ENCODE results near the gene ZMIZ1.
A peak's percentile ranks its signal among the peaks of the same experiment; 100 is the strongest.

The ZMIZ1 gene

DNA sequence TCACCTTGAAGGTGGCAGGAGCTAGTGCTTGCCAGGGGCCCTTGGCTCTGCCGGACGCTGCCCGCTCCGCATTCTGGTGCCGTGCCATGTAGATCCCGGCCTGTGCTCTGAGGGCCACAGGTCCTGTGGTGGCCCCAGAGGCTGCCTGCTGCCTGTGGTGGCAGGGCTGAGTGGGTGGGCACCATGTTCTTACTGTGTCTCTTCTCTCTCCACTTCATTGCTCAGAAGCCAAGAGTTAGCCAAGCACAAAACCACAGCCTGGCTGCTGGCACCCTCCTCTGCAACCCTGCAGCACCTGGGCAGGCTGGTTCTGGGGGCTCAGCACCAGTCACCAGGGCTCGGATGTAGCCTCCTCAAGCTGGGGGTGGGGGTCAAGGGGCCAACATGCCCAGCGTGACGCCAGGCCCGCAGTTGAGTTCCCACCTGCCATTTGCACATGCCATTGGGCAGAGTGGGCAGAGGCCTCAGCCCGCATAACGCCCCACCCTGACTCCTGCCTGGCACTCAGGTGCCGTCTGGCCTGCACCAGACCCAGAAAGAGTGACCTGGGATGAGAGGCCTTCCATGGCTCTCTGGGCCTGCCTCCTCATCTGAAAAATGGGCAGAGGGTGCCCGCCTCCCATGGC lies 16.3 kb downstream of the ZMIZ1 start:
- no peak for TF ChIP-seq JUND (IDR thresholded peaks at IDR 0.05; ENCODE audit: low read depth)
- in situ Hi-C loops (cut with HindIII; ENCODE audit: low pct_unique_long_range_greater_than_20kb, low sequenced_read_pairs), result no loop called here
- DNase-seq (ENCODE audit: low read depth in 1 of 2, low spot score in 1 of 2), result no peak

DNA sequence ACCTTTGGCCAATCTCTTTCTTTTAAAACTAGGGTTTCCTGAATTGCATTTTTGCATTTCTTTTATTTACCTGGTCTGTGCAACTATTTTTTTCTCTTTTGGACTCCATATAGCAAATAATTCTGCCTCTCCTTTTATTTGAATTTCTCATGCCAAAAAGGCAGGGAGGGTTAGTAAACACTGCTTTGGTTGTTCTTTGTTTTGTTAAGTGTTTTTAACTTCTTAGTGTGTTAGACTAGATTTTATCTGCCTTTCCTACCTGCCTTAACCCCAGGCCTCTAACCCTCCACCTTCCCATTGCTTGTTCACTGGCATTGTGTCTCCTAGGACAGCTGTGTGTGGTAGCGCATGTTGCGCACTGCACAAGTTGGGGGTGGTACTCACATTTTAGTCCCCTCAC lies 18.1 kb downstream of the ZMIZ1 start:
- peak in 1 of 2 experiments; percentile 89 for DNase-seq (ENCODE audit: low read depth in 1 of 2, low spot score in 1 of 2)
- in situ Hi-C loops (cut with HindIII; ENCODE audit: low pct_unique_long_range_greater_than_20kb, low sequenced_read_pairs), result no loop called here
- TF ChIP-seq JUND (IDR thresholded peaks at IDR 0.05; ENCODE audit: low read depth), result no peak

DNA sequence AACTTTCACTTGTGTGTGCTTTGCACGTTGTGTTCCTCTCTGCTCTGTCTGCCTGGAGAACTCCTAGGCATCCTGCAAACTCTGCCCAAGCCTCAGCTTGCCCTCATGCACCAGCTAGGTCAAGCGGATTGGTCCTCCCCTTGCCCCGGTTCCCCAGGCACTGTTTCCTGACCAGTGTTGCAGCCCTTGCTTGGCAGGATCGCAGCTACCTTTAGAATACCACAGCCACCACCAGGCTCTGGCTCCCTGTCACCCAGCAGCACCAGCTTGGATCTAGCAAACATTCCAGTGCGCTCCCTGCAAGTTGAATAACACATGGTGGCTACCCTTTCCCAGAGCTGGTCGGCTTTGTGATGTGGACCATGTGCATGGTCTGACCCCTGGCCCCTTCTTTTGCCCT lies 19.0 kb downstream of the ZMIZ1 start:
- peak; percentile 74 to 88 for DNase-seq (ENCODE audit: low read depth in 1 of 2, low spot score in 1 of 2)
- in situ Hi-C loops (cut with HindIII; ENCODE audit: low pct_unique_long_range_greater_than_20kb, low sequenced_read_pairs), result no loop called here

DNA sequence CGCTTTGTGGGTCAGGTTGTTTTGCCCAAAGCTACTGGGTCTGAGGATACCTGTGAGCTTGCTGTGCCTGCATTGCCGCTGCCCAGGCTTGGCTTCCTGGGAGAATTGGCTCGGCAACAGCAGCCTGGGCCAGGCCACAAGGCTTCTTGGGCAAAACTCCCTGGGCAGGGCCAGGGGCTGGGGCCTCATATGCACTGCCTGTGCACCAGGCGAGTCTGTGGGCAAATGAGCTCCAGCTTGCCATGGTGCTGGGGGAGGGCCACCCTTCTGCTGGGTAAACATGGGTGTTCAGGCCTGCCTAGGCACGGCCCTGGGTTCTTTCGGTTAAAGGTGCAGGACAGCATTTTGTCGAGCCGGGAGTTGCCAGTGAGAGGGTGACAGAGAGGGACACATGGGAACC lies 19.4 kb downstream of the ZMIZ1 start:
- in situ Hi-C loops (cut with HindIII; ENCODE audit: low pct_unique_long_range_greater_than_20kb, low sequenced_read_pairs), result no loop called here
- DNase-seq (ENCODE audit: low read depth in 1 of 2, low spot score in 1 of 2), result peak; percentile 83 to 94
- TF ChIP-seq JUND (IDR thresholded peaks at IDR 0.05; ENCODE audit: low read depth), result no peak

More for the DNA sequence above, 19.0 kb downstream of the ZMIZ1 start:
- TF ChIP-seq JUND (IDR thresholded peaks at IDR 0.05; ENCODE audit: low read depth), result no peak

DNA sequence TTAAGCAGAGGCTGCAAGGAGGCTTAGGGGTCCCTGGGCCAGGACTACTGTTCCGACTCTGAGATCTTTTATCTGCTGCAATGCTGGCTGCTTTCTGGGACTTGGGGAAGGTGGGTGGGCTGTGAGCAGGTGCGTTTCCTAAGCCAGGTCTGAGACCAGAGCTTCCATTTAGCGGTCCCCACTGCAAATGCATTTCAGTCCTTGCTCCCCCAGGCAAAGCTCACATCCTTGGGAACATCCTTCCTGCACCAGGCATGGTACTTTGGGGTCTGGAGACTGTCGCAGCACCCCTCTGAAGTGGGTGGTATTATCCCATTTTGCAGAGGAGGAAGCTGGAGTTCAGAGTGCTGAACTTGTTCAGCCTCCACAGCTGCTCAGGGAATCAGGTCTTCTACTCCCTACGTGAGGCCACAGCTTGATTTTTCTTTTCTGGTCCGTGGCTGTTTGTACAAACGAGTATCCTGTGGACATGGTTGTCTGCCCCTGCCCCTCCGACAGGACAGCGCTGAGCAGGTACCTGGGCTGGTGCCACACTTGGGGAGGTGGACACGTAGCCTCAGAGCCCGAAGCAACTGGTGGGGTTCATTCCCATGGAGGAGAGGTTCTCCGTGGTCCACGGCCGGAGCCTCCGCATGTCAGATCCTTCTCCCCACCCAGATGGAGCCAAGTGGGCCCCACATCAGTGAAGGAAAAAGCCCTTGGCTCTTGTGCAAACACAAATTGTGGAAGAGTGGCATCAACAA lies 20.0 kb downstream of the ZMIZ1 start:
- no peak for TF ChIP-seq JUND (IDR thresholded peaks at IDR 0.05; ENCODE audit: low read depth)
- no peak for DNase-seq (ENCODE audit: low read depth in 1 of 2, low spot score in 1 of 2)
- in situ Hi-C loops (cut with HindIII; ENCODE audit: low pct_unique_long_range_greater_than_20kb, low sequenced_read_pairs), result no loop called here

DNA sequence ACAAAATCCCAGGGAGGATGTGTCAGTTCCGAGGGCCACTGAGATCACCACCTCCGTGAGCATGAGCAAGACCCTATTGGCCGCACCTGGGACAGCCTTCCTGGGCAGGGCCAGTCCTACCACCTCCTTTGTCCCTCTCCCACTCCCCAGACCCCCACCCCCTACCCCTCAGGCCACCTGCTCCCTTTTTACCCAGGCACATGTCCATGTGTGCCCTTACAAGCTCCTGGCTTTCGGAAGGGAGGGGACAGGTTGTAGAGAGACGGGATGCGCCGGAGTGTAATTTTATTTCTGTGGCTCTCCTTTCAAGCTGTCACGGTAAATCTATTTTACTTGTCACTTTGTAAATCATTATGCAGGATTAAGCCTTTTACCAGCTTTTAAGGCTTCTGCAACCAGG lies 20.9 kb downstream of the ZMIZ1 start:
- TF ChIP-seq JUND (IDR thresholded peaks at IDR 0.05; ENCODE audit: low read depth), result no peak
- in situ Hi-C loops (cut with HindIII; ENCODE audit: low pct_unique_long_range_greater_than_20kb, low sequenced_read_pairs), result no loop called here
- no peak for DNase-seq (ENCODE audit: low read depth in 1 of 2, low spot score in 1 of 2)

DNA sequence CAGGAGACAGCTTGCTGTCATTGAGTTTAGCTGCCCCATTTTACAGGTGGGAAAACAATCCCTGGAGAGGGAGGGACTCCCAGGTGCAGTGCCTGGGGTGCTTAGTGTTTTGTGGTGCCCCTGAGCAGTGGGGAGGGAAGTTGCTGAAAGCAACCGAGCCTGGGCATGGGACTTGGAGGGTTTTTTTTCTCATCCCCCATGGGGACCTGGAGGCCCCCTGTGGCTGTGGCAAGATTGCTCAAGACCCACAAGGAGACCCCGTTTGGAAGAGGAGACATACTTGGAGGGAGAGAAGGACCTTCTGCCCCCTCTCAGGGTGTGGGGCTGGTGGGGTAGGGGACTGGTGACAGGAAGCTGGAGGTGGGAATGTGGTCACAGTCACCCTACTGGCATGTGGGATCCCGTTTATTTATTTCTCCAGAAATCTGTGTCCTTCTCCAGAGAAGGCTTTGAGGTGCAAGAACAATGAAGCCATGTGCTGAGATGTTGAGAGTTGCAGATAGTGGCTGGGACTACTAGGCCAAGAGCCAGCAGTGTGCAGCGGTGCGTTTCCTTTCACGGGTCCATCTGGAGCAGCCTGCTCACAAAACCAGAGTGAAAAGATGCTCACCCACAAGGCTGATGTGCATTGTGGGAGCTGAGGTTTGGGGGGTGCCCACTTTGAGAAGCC lies 21.5 kb downstream of the ZMIZ1 start:
- in situ Hi-C loops (cut with HindIII; ENCODE audit: low pct_unique_long_range_greater_than_20kb, low sequenced_read_pairs), result no loop called here
- TF ChIP-seq JUND (IDR thresholded peaks at IDR 0.05; ENCODE audit: low read depth), result no peak
- DNase-seq (ENCODE audit: low read depth in 1 of 2, low spot score in 1 of 2), result no peak

DNA sequence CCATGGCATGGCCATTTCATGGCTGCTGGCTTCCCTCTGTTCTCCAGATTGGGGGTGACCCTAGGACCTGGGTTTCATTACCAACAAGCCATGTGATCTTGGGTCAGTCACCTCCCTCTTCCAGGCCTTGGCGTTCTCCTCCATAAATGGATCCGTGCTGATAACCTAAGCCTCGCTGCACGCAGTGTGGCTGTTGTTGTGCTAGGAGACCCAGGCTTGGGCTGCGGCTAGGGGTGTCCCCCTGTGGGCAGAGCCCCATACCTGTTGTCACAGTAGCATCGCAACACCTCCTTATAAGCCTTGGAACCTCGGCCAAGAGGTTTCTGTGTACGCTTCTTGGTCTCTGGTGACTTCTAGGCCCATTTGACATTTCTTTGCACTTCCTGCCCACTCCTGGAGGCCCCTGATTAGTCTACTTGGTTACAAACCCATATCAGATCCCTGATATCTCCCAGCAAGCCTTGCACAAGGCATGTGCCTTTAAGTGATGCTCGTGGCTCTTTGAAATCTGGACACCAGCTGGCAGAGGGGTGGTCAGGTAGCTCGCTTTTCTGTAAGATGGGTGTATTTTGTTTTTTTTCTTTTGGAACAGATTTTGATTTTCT lies 23.6 kb downstream of the ZMIZ1 start:
- DNase-seq (ENCODE audit: low read depth in 1 of 2, low spot score in 1 of 2), result no peak
- in situ Hi-C loops (cut with HindIII; ENCODE audit: low pct_unique_long_range_greater_than_20kb, low sequenced_read_pairs), result no loop called here
- TF ChIP-seq JUND (IDR thresholded peaks at IDR 0.05; ENCODE audit: low read depth), result no peak

DNA sequence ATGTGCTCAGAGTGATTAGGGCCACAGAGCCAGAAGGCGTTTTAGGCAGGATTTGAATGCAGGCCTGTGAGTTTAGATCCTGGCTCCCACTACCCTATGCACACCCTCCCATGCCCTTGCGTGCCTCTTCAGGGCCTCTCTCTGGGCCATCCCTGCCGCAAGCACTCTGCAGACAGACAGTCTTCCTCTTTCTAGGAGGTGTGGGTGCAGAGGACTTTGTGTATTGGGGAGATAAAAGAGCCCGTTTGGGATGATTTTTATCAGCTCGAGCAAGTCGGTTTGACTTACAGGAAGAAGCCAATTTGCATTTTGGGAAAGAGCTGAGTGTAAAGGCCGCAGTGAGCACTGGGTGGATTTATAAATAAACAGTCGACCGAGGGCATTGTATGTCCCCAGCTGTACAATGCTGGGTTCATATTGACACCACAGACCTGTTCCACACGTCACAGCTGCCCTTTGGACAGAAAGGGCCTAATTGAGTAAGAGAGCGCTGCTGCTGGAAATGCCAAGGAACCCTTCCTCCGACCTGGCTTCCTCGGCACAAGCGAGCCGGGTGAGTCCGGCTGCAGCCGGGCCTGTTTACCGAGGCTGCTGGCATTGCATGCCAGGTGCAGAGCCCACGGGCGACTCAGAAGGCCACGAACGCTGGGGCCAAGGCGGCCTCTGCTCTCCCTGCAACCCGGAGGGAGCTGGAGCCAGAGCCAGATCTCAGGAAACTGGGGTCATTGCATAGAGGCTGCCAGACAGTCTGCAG lies 25.1 kb downstream of the ZMIZ1 start:
- DNase-seq (ENCODE audit: low read depth in 1 of 2, low spot score in 1 of 2), result peak; percentile 59 to 97
- in situ Hi-C loops (cut with HindIII; ENCODE audit: low pct_unique_long_range_greater_than_20kb, low sequenced_read_pairs), result no loop called here
- no peak for TF ChIP-seq JUND (IDR thresholded peaks at IDR 0.05; ENCODE audit: low read depth)

DNA sequence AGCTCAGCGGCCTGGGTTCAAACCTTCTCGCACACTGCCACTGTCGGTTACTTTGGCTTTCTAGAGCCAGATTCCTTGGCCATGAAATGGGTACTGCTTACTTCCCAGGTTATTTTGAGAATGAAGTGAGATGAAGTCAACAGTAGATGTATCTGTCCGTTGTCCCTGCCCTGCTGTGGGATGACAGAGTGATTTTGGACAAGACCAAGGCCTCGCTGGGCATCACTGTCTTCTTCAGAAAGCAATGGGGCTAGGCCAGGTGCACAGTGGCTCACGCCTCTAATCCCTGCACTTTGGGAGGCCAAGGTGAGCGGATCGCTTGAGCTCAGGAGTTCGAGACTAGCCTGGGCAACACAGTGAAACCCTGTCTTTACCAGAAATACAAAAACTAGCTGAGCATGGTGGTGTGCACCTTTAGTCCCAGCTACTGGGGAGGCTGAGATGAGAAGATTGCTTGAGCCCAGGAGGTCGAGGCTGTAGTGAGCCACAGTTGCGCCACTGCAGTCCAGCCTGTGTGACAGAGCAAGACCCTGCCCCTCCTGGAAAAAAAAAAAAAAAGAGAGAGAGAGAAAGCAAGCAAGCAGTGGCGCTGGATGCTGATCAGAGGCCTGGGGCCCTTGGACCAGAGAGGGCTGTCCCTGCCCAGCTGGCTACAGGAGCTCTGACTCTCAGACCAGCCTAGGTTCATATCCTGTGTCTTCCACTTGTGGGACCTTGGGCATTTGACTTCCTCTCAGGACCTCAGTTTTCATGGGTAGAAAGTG lies 25.8 kb downstream of the ZMIZ1 start:
- TF ChIP-seq JUND (IDR thresholded peaks at IDR 0.05; ENCODE audit: low read depth), result no peak
- in situ Hi-C loops (cut with HindIII; ENCODE audit: low pct_unique_long_range_greater_than_20kb, low sequenced_read_pairs), result no loop called here
- DNase-seq (ENCODE audit: low read depth in 1 of 2, low spot score in 1 of 2), result no peak

DNA sequence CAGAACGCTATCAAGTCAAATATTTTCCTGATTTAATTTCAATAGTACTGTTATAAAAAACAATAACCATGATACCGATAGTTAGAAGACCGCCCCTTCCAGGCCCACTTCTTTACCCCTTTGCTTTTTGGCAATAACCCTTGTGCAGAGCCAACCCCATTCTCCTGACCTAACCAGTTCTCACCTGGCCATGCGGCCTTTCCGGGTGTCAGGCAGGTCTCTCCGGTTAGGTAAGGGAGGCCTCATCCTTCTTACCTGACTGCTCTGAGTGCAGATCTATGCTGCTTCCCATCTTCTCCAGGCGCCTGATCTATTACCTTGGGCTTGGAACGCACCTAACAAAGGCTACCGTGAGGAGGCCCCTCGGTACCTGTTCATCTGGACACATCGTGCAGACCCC lies 26.6 kb downstream of the ZMIZ1 start:
- DNase-seq (ENCODE audit: low read depth in 1 of 2, low spot score in 1 of 2), result peak; percentile 75 to 95
- in situ Hi-C loops (cut with HindIII; ENCODE audit: low pct_unique_long_range_greater_than_20kb, low sequenced_read_pairs), result no loop called here
- TF ChIP-seq JUND (IDR thresholded peaks at IDR 0.05; ENCODE audit: low read depth), result no peak

DNA sequence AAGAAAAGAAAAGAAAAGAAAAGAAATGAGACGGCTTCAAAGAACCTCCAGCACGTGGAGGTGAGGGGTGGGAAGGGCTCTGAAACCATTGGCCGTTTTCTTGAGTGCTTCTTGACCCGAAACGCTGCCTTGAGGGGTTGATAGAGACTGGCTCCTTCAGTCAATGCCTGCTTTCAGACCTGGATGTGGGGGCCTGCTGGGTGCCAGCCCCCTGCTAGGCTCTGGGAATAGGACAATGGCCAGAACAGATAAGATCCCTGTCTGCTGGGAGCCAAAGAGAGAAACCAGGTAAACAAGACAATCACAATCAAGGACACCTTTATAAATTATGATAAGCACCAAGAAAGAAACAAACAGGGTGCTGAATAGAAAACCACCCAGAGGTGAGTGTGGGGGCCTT lies 27.7 kb downstream of the ZMIZ1 start:
- in situ Hi-C loops (cut with HindIII; ENCODE audit: low pct_unique_long_range_greater_than_20kb, low sequenced_read_pairs), result no loop called here
- no peak for DNase-seq (ENCODE audit: low read depth in 1 of 2, low spot score in 1 of 2)

More for the DNA sequence above, 27.7 kb downstream of the ZMIZ1 start:
- no peak for TF ChIP-seq JUND (IDR thresholded peaks at IDR 0.05; ENCODE audit: low read depth)
